ENCODE measurements around the gene RIMBP2.

RIMBP2 gene

GRCh38 chr12:130429656-130430505 lies 286.2 kb downstream of the RIMBP2 start:
- no peak overlapping the region for H3K27ac ChIP-seq
- no peak for TF ChIP-seq CTCF (conservative IDR thresholded peaks at IDR 0.05)

- no peak for TF ChIP-seq CTCF (conservative IDR thresholded peaks at IDR 0.05)
- no peak overlapping the region for H3K27ac ChIP-seq
Observed at GRCh38 chr12:130428116-130428515, 288.0 kb downstream of the RIMBP2 start.

GRCh38 chr12:130427381-130427887 lies 288.7 kb downstream of the RIMBP2 start:
- TF ChIP-seq CTCF (conservative IDR thresholded peaks at IDR 0.05) = no peak
- H3K27ac ChIP-seq = no peak overlapping the region

GRCh38 chr12:130425698-130426245 lies 290.3 kb downstream of the RIMBP2 start:
- no peak overlapping the region for H3K27ac ChIP-seq
- no peak for TF ChIP-seq CTCF (conservative IDR thresholded peaks at IDR 0.05)

- no peak for TF ChIP-seq CTCF (conservative IDR thresholded peaks at IDR 0.05)
Observed at GRCh38 chr12:130424858-130425697, 291.0 kb downstream of the RIMBP2 start.

GRCh38 chr12:130423991-130424857 lies 291.9 kb downstream of the RIMBP2 start:
- no peak for TF ChIP-seq CTCF (conservative IDR thresholded peaks at IDR 0.05)
- H3K27ac ChIP-seq = no peak overlapping the region

More at GRCh38 chr12:130424858-130425697, 291.0 kb downstream of the RIMBP2 start:
- no peak overlapping the region for H3K27ac ChIP-seq

All from VCaP (cell line).